Thyroid gland (tissue), 4 donors: Measurements from ENCODE around the gene CORO1C. TPM values are rescaled to one million over a fixed set of nuclear protein-coding genes. Genes with fewer than 3 reads are reported as not detected.

ENCODE experiments used
- DNase-seq, 2 donors: peaks; one replicate each; pipeline ENCODE4 v3.0.0-alpha.2; 2019
- H3K27ac ChIP-seq, 3 donors: fragments of 200-600 bp; sonication (generic); 1 replicate in 2 of 3; 2 replicates in 1 of 3; pipeline ENCODE4 v1.5.1; 2016 to 2019; ENCODE audit warnings: mild to moderate bottlenecking in 1 of 3, moderate library complexity in 1 of 3
- H3K27me3 ChIP-seq: fragments of 200-600 bp; sonication (generic); one replicate; pipeline ENCODE4 v1.5.1; 2019
- H3K36me3 ChIP-seq, 2 donors: fragments of 200-600 bp; sonication (generic); one replicate each; pipeline ENCODE4 v1.5.1; 2016 to 2019
- H3K4me1 ChIP-seq, 2 donors: fragments of 200-600 bp; sonication (generic); one replicate each; pipeline ENCODE4 v1.5.1; 2017 to 2019
- H3K4me3 ChIP-seq, 3 donors: fragments of 200-600 bp; sonication (generic); replicated peaks in 1 of 3; 1 replicate in 2 of 3; 2 replicates in 1 of 3; pipeline ENCODE4 v1.5.1; 2016; ENCODE audit warnings: mild to moderate bottlenecking in 1 of 3
- H3K9me3 ChIP-seq: fragments of 200-600 bp; sonication (generic); one replicate; pipeline ENCODE4 v1.5.1; 2017
- POLR2A ChIP-seq, 2 donors: fragments of 450-650 bp; IDR thresholded peaks; one replicate each; pipeline ENCODE4 v1.6.1; 2017; ENCODE audit warnings: antibody characterized with exemption in 2 of 2, mild to moderate bottlenecking in 2 of 2, moderate library complexity in 1 of 2
- WGBS, 2 donors: methylation state at CpG; one replicate each; pipeline ENCODE4 v1.1.5; 2017; 5-methylcytosine and 5-hydroxymethylcytosine counted together
- intact Hi-C: fragments of 100-400 bp; cut with DNase I; formaldehyde crosslinking; loops from one replicate; pipeline ENCODE4 v1.15.1; 2023
- total RNA-seq, 4 donors: library from RNA; depleted of rRNA; stranded (reverse); fragments of >200 nt; gene quantifications; one replicate each; pipeline ENCODE4 v1.2.3, GENCODE V29; 2016
- TF ChIP-seq, protein P1 (sequence below), 6 experiments: fragments of 200-600 bp in 3 of 6; fragments of 450-650 bp in 3 of 6; sonication (generic) in 3 of 6; IDR thresholded peaks; one replicate each; pipeline ENCODE4 v1.5.1; 2016 to 2019; ENCODE audit warnings: antibody characterized with exemption in 6 of 6, mild to moderate bottlenecking in 2 of 6, inconsistent platforms in 1 of 6, moderate library complexity in 1 of 6

CORO1C gene
- total RNA-seq, 4 donors from 2014 or later = 22.0 to 63.6 (median 30.1) TPM

DNA sequence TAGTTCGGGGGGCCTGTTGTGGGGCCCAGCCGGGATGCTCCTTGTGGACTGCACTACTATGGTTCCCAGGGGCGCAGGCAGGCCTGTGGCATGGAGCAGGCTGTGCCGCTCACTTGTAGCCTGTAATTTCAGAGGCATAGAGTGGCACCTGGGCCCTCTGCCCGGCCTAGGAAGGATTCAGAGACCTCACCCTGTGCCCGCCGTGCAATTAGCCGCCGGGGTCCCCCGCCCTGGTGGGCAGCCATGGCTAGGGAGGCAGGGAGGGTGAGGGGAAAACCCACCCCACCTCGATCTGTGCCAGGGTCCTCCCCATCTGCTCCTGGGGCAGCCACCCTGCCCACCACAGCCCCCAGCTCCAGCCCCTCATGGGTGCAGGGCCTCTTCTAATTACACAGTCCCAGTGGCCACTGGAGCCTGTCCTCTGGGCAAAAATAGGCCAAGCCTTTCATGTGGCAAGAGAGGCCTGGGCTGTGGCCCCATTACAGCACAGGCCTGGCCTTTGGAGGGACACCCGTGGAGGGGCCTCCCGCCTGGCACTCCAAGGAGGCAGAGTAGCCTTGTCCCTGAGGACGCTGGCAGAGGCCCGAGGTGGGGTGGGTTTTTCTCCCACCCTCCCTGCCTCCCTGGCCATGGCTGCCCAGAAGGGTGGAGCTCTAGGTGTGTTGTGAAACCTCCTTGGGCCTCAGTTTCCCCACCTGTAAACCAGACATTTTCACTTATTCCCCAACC, 128.2 kb downstream of the CORO1C start:
- intact Hi-C loops = no loop called here
- no peak for DNase-seq
- 76 to 87% methylated on average over 5 to 13 of the region's 15 CpGs for WGBS, 2 donors

DNA sequence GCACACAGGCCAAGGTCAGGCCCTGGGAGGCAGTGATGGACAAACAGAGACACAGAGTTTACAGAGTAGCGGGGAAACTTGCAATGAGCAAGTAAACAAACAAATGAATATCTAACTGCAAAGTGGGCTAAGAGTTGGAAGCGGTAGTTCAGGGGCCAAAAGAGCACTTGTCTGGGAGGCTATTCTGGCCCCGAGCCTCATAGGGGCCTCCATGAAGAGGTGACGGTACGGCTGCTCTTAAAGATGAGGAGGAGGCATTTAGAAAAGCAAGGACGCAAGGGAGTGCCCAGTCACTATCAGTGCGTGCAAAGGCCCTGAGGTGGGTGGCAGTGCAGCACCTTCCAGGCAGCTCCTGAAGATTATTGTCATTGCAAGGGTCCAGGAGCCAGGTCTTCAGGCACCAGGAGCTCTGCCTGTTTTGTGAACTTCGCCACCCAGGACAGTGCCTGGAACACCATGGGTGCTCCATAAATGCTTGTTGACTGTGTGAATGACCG, 129.1 kb downstream of the CORO1C start:
- TF ChIP-seq, protein P1, sequence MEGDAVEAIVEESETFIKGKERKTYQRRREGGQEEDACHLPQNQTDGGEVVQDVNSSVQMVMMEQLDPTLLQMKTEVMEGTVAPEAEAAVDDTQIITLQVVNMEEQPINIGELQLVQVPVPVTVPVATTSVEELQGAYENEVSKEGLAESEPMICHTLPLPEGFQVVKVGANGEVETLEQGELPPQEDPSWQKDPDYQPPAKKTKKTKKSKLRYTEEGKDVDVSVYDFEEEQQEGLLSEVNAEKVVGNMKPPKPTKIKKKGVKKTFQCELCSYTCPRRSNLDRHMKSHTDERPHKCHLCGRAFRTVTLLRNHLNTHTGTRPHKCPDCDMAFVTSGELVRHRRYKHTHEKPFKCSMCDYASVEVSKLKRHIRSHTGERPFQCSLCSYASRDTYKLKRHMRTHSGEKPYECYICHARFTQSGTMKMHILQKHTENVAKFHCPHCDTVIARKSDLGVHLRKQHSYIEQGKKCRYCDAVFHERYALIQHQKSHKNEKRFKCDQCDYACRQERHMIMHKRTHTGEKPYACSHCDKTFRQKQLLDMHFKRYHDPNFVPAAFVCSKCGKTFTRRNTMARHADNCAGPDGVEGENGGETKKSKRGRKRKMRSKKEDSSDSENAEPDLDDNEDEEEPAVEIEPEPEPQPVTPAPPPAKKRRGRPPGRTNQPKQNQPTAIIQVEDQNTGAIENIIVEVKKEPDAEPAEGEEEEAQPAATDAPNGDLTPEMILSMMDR (IDR thresholded peaks at IDR 0.05) = no peak
- no peak for TF ChIP-seq POLR2A (IDR thresholded peaks at IDR 0.05)
- intact Hi-C loops = no loop called here
- WGBS, 2 donors = 94 to 95% methylated on average over 9 of the region's 9 CpGs

More for the DNA sequence above, 128.2 kb downstream of the CORO1C start:
- H3K9me3 ChIP-seq = no peaks in the 10 kb centered on the region
- no peaks in the 10 kb centered on the region for H3K36me3 ChIP-seq
- TF ChIP-seq POLR2A (IDR thresholded peaks at IDR 0.05) = no peak
- H3K4me3 ChIP-seq = no peak overlapping the region
- H3K27ac ChIP-seq = no peak overlapping the region
- no peaks in the 10 kb centered on the region for H3K27me3 ChIP-seq
- H3K4me1 ChIP-seq = no peaks in the 10 kb centered on the region

DNA sequence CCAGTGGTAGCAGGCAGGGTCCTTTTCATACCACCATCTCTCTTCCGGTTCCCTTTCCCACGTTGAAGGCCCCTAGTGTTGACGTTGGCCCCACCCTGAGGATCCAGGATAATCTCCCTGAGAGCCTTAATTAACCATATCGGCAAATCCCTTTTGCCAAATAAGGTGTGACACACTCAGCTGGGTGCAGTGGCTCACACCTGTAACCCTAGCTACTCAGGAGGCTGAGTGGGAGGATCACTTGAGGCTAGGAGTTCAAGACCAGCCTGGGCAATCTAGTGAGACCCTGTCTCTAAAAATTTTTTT, 130.7 kb downstream of the CORO1C start:
- no peaks in the 10 kb centered on the region for H3K4me1 ChIP-seq
- no peaks in the 10 kb centered on the region for H3K27me3 ChIP-seq
- H3K27ac ChIP-seq = no peak overlapping the region
- H3K4me3 ChIP-seq = no peak overlapping the region
- H3K36me3 ChIP-seq = no peaks in the 10 kb centered on the region
- intact Hi-C loops = no loop called here
- 64 to 70% methylated on average over 4 of the region's 4 CpGs for WGBS, 2 donors
- no peaks in the 10 kb centered on the region for H3K9me3 ChIP-seq
- no peak for DNase-seq
- TF ChIP-seq, protein P1 (IDR thresholded peaks at IDR 0.05) = no peak
- no peak for TF ChIP-seq POLR2A (IDR thresholded peaks at IDR 0.05)

More for the DNA sequence above, 129.1 kb downstream of the CORO1C start:
- Histone ChIP-seq H3K27me3 (no peaks in the 10 kb centered on the region), H3K27ac (no peak overlapping the region), H3K9me3 (no peaks in the 10 kb centered on the region), H3K4me3 (no peak overlapping the region), H3K36me3 (no peaks in the 10 kb centered on the region), H3K4me1 (no peaks in the 10 kb centered on the region)
- DNase-seq = no peak

DNA sequence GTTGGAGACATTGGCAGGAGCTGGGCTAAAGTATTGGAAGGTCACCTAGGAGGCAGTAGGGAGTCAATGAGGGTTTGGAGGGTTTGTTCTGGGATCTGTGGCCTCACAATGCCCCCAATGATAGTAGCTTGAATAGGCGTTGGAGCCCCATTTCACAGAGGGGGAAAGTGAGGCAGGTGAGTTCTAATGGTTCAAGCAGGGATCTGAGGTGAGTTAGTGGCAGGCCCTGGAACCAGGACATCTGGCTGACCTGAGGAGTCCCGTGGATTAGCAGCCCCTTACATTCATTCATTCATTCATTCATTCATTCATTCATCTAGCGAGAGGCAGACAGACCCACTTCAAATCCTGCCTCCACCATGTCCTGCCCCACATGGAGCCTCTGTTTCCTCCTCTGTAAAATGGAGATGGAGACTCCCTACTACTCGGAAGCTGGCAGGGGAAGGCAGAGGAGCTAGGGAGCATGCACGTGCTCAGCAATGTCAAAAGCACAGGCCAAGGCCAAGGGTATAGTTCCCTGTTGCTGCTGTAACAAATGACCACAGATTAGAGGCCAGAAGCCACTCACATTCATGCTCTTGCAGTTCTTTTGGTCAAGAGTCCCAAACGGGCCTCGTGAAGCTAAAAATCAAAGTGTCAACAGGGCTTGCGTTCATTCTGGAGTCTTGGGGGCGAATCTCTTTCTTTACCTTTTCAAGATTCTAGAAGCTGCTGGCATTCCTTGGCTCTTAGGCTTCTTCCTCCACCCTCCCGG, 131.2 kb downstream of the CORO1C start:
- intact Hi-C loops = no loop called here
- no peak for DNase-seq
- Histone ChIP-seq H3K36me3 (no peaks in the 10 kb centered on the region), H3K4me1 (no peaks in the 10 kb centered on the region), H3K27me3 (no peaks in the 10 kb centered on the region), H3K9me3 (no peaks in the 10 kb centered on the region), H3K4me3 (no peak overlapping the region), H3K27ac (no peak overlapping the region)
- no peak for TF ChIP-seq POLR2A (IDR thresholded peaks at IDR 0.05)
- TF ChIP-seq, protein P1 (IDR thresholded peaks at IDR 0.05) = no peak
- 80 to 84% methylated on average over 10 of the region's 10 CpGs for WGBS, 2 donors

DNA sequence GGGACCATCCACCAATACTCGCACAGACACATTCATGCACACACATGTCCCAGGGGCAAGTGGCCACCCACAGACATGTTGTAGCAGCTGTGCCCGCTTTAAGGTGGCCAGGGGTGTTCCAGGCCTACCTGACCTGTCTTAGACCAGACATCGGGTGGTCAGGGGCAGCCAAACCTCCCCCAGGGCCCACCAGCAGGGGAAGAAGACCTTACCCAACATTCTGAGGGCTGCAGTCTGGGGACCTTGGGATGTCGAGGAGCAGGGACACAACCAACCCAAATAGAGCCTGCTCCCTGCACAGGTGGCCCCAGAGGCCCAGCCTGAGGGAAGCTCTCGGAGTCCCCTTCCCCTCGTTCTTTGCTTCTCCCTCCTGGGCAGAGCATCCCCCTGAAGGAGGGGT, 131.8 kb downstream of the CORO1C start:
- Histone ChIP-seq H3K27me3 (no peaks in the 10 kb centered on the region), H3K4me3 (no peak overlapping the region), H3K9me3 (no peaks in the 10 kb centered on the region), H3K4me1 (no peaks in the 10 kb centered on the region), H3K36me3 (no peaks in the 10 kb centered on the region), H3K27ac (no peak overlapping the region)
- intact Hi-C loops = no loop called here
- no peak for DNase-seq
- TF ChIP-seq, protein P1 (IDR thresholded peaks at IDR 0.05) = no peak
- TF ChIP-seq POLR2A (IDR thresholded peaks at IDR 0.05) = no peak
- 73 to 80% methylated on average over 4 to 5 of the region's 6 CpGs for WGBS, 2 donors
